IPS-18c (cell line): ENCODE measurements around the gene MUC22.
"Not testable (repeated sequence)": the region's sequence is repeated elsewhere in the genome, so short reads cannot be mapped to it uniquely, and the experiment has no call there.

Experiments used
- H3K4me3 ChIP-seq: 2 replicates; pipeline ENCODE4 v1.7.0; 2013; ENCODE audit warnings: low read depth, mild to moderate bottlenecking, low read length, moderate library complexity; ENCODE audit not compliant: insufficient read depth
- H3K9me3 ChIP-seq: one replicate; pipeline ENCODE4 v1.6.1; 2013; ENCODE audit warnings: mild to moderate bottlenecking, low read length, moderate library complexity; ENCODE audit not compliant: control insufficient read depth, insufficient read depth

The MUC22 gene

GRCh38 chr6:31010393-31011060, at the start of gene MUC22:
MUC22 (plus strand) TSS chr6:31010474; CDS start chr6:31010707, 233 bp downstream.
- Histone ChIP-seq H3K4me3 (no peak within 1 kb of the TSS), H3K9me3 (no peaks in the 10 kb centered on the region)

- H3K4me3 ChIP-seq: no peak overlapping the region
Observed at GRCh38 chr6:30960907-30961673, 49.2 kb upstream of the MUC22 start.

GRCh38 chr6:30962716-30963115, 47.6 kb upstream of the MUC22 start:
- H3K9me3 ChIP-seq: no peaks in the 10 kb centered on the region

More at GRCh38 chr6:30960907-30961673, 49.2 kb upstream of the MUC22 start:
- H3K9me3 ChIP-seq: no peaks in the 10 kb centered on the region

GRCh38 chr6:30963641-30964040, 46.6 kb upstream of the MUC22 start:
- H3K9me3 ChIP-seq: no peaks in the 10 kb centered on the region
- H3K4me3 ChIP-seq: no peak overlapping the region

More at GRCh38 chr6:30962716-30963115, 47.6 kb upstream of the MUC22 start:
- no peak overlapping the region for H3K4me3 ChIP-seq

GRCh38 chr6:30964075-30964474, 46.2 kb upstream of the MUC22 start:
- Histone ChIP-seq H3K4me3 (no peak overlapping the region), H3K9me3 (no peaks in the 10 kb centered on the region)

- no peaks in the 10 kb centered on the region for H3K9me3 ChIP-seq
- no peak overlapping the region for H3K4me3 ChIP-seq
Observed at GRCh38 chr6:30965140-30965601, 45.1 kb upstream of the MUC22 start.

- H3K9me3 ChIP-seq: no peaks in the 10 kb centered on the region
- H3K4me3 ChIP-seq: no peak overlapping the region
Observed at GRCh38 chr6:30966154-30966553, 44.1 kb upstream of the MUC22 start.

- H3K9me3 ChIP-seq, H3K4me3 ChIP-seq: not testable (repeated sequence)
Observed at GRCh38 chr6:30969171-30969570, 41.1 kb upstream of the MUC22 start.

- Histone ChIP-seq H3K4me3 (no peak overlapping the region), H3K9me3 (no peaks in the 10 kb centered on the region)
Observed at GRCh38 chr6:30970946-30971345, 39.3 kb upstream of the MUC22 start.

GRCh38 chr6:30972816-30973215, 37.5 kb upstream of the MUC22 start:
- H3K4me3 ChIP-seq: no peak overlapping the region
- H3K9me3 ChIP-seq: no peaks in the 10 kb centered on the region

GRCh38 chr6:30974490-30975252, 35.6 kb upstream of the MUC22 start:
- Histone ChIP-seq H3K9me3 (no peaks in the 10 kb centered on the region), H3K4me3 (no peak overlapping the region)

- no peaks in the 10 kb centered on the region for H3K9me3 ChIP-seq
- H3K4me3 ChIP-seq: no peak overlapping the region
Observed at GRCh38 chr6:30979141-30979540, 31.1 kb upstream of the MUC22 start.

GRCh38 chr6:30979690-30980089, 30.6 kb upstream of the MUC22 start:
- H3K4me3 ChIP-seq: no peak overlapping the region
- no peaks in the 10 kb centered on the region for H3K9me3 ChIP-seq

GRCh38 chr6:30981942-30982772, 28.1 kb upstream of the MUC22 start:
- Histone ChIP-seq H3K9me3 (no peaks in the 10 kb centered on the region), H3K4me3 (no peak overlapping the region)

GRCh38 chr6:30983439-30983838, 26.8 kb upstream of the MUC22 start, which contains the start of gene MUC21:
MUC21 (plus strand) TSS chr6:30983718; CDS start chr6:30983959, 241 bp downstream.
- Histone ChIP-seq H3K4me3 (no peak within 1 kb of the TSS), H3K9me3 (no peaks in the 10 kb centered on the region)

- no peak overlapping the region for H3K4me3 ChIP-seq
- no peaks in the 10 kb centered on the region for H3K9me3 ChIP-seq
Observed at GRCh38 chr6:30985490-30985889, 24.8 kb upstream of the MUC22 start.

GRCh38 chr6:30987304-30987703, 23.0 kb upstream of the MUC22 start:
- no peaks in the 10 kb centered on the region for H3K9me3 ChIP-seq

More at GRCh38 chr6:30987304-30987703, 23.0 kb upstream of the MUC22 start:
- no peak overlapping the region for H3K4me3 ChIP-seq
